ENCODE results near the gene ESR1. TPM values are rescaled to one million over a fixed set of nuclear protein-coding genes. Genes with fewer than 3 reads are reported as not detected.

The ESR1 gene
- total RNA-seq, 1 experiment from 2014 or later = 0.07 TPM

GRCh38 chr6:152094276-152094675, 286.8 kb downstream of the ESR1 start:
- DNase-seq (ENCODE audit: low read depth) = no peak

- peak; percentile 100 for DNase-seq (ENCODE audit: low read depth)
These were observed 287.6 kb downstream of the ESR1 start for GRCh38 chr6:152094992-152095592.

DNA sequence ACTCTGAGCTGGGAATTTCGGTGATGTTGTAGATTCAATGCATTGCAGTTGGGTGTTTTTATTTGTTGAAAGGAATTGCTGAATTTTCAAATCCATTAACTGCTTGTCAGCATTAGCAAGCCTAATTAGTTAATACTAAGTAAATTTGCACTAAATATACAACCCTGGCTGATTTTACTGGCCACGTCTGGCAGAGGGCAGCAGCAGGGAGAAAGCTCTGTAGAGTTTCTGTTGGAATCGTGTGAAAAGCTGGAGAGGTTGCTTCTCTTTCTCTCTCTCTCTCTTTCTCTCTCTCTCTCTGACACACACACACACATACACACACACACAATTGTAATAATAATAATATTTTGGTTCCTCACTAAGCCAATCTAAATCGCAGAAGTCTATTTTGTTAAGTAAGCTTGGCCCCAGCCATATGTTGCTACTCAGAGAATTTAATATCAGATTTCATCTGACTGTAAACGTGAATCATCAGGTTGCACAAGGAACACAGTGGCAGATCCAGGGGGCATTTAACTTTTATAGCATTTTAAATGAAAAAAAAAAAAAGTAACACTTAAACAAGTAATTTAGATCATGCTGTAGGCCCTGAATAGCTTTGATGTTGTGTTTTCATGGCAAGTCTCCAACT, 289.5 kb downstream of the ESR1 start:
- DNase-seq (ENCODE audit: low read depth) = peak; percentile 84

DNA sequence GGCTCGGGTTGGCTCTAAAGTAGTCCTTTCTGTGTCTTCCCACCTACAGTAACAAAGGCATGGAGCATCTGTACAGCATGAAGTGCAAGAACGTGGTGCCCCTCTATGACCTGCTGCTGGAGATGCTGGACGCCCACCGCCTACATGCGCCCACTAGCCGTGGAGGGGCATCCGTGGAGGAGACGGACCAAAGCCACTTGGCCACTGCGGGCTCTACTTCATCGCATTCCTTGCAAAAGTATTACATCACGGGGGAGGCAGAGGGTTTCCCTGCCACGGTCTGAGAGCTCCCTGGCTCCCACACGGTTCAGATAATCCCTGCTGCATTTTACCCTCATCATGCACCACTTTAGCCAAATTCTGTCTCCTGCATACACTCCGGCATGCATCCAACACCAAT, 291.2 kb downstream of the ESR1 start:
- no peak for DNase-seq (ENCODE audit: low read depth)

- DNase-seq (ENCODE audit: low read depth) = peak; percentile 43
These were observed 292.1 kb downstream of the ESR1 start for GRCh38 chr6:152099446-152100182.

DNA sequence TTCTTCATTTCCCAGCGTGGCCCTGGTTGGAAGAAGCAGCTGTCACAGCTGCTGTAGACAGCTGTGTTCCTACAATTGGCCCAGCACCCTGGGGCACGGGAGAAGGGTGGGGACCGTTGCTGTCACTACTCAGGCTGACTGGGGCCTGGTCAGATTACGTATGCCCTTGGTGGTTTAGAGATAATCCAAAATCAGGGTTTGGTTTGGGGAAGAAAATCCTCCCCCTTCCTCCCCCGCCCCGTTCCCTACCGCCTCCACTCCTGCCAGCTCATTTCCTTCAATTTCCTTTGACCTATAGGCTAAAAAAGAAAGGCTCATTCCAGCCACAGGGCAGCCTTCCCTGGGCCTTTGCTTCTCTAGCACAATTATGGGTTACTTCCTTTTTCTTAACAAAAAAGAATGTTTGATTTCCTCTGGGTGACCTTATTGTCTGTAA, 292.7 kb downstream of the ESR1 start:
- peak; percentile 76 for DNase-seq (ENCODE audit: low read depth)

DNA sequence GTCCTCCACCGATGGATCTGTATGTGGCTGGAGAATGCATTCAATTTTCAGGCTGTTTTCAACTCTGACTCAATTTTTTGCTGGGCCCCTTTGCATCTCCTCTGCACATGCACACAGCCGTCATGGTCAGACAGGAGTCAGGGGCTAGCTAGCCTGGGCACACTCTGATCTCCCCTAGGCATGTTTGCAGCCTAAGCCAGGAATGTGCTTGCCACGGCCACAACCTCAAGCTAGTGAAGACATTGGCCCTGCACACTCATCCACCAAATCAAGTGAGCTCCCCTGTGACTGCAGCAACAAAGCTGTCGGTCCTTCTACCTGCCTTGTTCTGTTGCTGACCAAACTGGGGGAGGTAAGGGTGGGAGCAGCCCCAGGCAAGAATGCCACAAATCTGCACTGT, 300.5 kb downstream of the ESR1 start:
- no peak for DNase-seq (ENCODE audit: low read depth)

- DNase-seq (ENCODE audit: low read depth) = peak; percentile 92
These were observed 303.7 kb downstream of the ESR1 start for GRCh38 chr6:152110886-152111820.

DNA sequence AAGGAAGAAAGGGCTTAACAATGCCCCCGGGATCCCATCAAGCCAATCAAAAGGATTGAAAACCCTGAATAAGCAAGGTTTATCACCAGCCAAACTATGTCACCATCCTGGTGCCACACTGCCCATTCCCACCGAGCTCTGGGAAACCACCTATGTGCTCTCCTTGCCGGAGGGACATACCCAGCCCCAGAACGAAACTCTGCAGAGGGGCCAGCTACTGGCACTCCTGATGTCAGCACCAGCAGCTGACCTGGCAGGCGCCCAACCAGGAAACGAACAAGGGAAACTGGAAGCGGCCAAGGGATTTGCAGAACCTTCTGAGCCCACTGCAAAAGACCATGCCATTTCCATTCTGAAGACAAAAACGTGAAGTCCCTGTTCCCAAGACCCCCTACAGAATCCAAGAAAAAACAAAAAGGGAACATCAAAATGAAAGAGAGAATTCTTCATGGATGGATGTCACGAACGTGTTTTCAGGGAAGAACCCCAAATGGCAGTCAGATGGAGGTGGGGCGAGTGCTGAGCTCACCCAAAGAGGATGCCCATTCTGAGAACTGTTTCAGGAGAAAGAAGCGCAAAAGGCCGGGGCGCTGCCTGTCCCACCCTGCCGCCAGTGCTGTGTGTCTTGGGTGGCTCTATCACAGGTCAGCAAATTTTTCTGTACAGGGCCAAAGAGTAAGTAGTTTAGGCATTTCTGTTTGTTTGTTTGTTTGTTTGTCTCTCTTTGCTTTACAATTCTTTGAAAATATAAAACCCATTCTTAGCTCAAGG, 305.2 kb downstream of the ESR1 start:
- no peak for DNase-seq (ENCODE audit: low read depth)

- DNase-seq (ENCODE audit: low read depth) = no peak
These were observed 310.0 kb downstream of the ESR1 start for GRCh38 chr6:152117156-152118133.

DNA sequence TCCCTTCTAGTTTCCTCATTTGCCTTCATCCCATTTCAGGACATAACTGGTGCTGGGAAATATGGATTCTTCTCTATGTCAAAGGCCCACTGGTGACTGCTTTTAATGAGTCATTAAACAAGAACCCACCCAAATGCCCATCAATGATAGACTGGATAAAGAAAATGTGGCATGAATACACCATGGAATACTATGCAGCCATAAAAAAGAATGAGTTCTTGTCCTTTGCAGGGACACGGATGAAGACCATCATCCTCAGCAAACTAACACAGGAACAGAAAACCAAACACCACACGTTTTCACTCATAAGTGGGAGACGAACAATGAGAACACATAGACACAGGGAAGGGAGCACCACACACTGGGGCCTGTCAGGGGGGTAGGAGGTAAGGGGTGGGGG, 310.7 kb downstream of the ESR1 start:
- no peak for DNase-seq (ENCODE audit: low read depth)

- DNase-seq (ENCODE audit: low read depth) = no peak
These were observed 311.2 kb downstream of the ESR1 start for GRCh38 chr6:152118678-152119077.

- no peak for DNase-seq (ENCODE audit: low read depth)
These were observed 312.3 kb downstream of the ESR1 start for GRCh38 chr6:152119831-152120230.

DNA sequence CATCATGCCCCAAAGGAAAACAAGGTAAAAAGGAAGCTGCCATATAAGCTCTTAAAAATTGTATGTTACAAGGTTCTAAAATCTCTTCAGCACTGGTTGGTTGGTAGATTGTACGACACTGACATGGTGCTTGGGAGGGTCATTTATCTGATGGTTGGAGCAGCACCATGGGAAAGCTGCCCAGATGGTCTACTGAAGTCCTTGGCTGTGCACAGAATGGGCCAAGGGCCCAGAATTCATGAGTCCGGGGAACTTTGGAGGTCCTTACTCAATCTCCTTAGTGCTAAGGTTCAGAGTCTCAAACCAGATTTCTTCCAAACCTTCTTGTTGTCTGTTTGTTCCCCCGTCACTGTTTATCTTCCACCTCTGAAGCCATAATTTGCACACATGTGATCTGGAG, 314.4 kb downstream of the ESR1 start:
- DNase-seq (ENCODE audit: low read depth) = no peak

DNA sequence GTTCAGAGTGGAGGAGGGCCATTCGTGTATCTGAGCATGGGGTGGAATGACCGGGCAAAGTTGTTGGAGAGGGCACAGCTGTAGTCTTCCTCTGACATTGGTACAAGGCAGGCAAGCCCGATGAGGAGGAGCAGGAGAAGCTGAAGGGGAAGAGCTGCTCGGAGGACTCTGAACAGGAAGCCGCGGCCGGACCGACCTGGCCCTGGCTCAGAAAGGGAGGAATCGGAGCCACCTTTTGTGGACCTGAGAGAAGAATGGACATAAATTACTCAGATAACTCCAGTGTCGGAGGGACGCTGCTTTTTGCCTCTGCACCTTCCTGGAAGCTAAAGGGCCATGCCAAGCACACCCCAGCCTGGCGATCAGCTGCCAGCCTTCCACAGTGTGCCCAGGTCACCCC, 315.0 kb downstream of the ESR1 start:
- no peak for DNase-seq (ENCODE audit: low read depth)

DNA sequence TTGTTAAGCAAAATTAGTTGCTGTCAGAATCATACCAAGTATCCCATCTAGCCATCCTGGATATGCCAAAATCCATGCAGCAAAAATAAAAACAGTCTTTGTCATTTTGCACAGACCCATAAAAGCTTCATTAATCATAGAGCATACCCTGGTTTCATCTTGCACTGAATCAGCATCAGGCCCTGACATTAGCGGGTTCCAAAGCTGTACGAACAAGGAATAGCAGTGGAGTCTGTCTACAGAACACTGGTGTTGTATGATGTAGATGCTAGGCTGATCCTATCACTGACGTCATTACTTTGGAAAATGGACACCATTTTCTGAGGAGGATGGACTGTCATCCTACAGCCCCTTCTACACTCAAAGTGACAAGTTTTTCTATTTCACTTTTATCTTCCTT, 315.6 kb downstream of the ESR1 start:
- DNase-seq (ENCODE audit: low read depth) = no peak

DNA sequence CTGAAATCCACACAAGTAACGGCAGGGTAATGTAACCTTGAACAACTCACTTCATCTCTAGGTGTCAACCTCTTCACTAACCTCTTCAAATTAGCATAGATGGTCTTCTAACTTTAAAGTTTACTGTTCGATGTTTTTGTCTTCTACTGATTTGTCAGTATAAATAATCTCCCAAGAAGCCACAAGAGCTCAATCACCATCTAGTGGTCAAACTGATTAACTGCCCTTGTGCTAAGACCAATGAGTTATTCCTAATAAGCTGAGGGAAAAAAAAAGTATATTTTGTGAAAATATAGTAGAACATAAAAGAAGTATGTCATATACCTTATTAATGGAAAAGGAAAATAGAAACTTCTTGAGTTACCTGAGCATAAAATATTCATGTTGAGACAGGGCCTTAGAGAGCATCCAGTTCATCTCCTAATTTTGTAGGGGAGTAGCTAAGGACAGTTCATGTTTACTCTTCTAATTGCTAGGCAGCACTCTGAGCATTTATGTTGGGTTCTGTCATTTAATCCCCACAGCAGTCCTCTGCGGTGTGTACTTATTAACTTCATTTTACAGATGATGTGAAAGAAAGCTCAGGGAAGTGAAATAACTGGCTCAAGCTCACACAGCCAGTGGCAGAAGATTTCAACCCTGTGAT, 317.1 kb downstream of the ESR1 start:
- peak; percentile 70 for DNase-seq (ENCODE audit: low read depth)

- peak; percentile 43 for DNase-seq (ENCODE audit: low read depth)
These were observed 320.1 kb downstream of the ESR1 start for GRCh38 chr6:152127432-152128165.

DNA sequence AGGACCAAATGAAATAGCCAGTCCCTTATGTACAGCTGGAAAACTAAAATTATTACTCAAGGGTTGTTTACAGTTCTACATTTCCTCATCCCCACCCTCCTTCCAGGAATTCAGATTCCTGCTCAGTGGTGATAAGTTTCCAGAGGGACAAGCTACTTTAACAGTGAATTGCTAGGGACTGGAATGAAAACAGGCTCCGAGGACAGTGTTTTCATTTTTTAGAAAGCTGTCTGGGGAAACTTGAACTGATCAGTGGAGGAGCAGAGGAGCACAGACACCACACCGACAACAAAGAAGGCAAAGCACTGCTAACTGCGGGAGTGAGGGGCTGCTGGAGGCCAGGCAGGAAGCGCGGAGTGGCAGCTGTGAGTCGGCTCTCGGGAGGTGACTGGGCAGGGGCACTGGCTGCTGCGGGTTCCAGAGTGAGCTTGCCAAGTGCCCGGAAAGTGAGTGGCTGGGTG, 322.2 kb downstream of the ESR1 start:
- no peak for DNase-seq (ENCODE audit: low read depth)
